Parathyroid adenoma (tissue), 2 donors: Measurements from ENCODE around the gene INAFM2.

ENCODE experiments used
- H2AFZ ChIP-seq: fragments of 300-600 bp; sonication (generic); one replicate; pipeline ENCODE4 v1.7.0; 2017; ENCODE audit warnings: antibody characterized with exemption, mild to moderate bottlenecking
- H3K27ac ChIP-seq: fragments of 300-600 bp; sonication (generic); one replicate; pipeline ENCODE4 v1.7.0; 2017
- H3K27me3 ChIP-seq: fragments of 300-600 bp; sonication (generic); one replicate; pipeline ENCODE4 v1.7.0; 2017; ENCODE audit warnings: low read length; ENCODE audit not compliant: control insufficient read depth, insufficient read depth
- H3K36me3 ChIP-seq: fragments of 300-600 bp; sonication (generic); one replicate; pipeline ENCODE4 v1.7.0; 2017; ENCODE audit warnings: low read length; ENCODE audit not compliant: control insufficient read depth, insufficient read depth
- H3K4me1 ChIP-seq: fragments of 300-600 bp; sonication (generic); one replicate; pipeline ENCODE4 v1.7.0; 2017; ENCODE audit warnings: control low read depth
- H3K4me2 ChIP-seq: fragments of 300-600 bp; sonication (generic); one replicate; pipeline ENCODE4 v1.7.0; 2017; ENCODE audit warnings: low read length
- H3K4me3 ChIP-seq: fragments of 300-600 bp; sonication (generic); one replicate; pipeline ENCODE4 v1.7.0; 2017; ENCODE audit warnings: low read depth, low read length
- H3K79me2 ChIP-seq: fragments of 300-600 bp; sonication (generic); one replicate; pipeline ENCODE4 v1.7.0; 2017; ENCODE audit warnings: control low read depth
- H3K9ac ChIP-seq: fragments of 300-600 bp; sonication (generic); one replicate; pipeline ENCODE4 v1.7.0; 2017; ENCODE audit warnings: mild to moderate bottlenecking
- H3K9me3 ChIP-seq: fragments of 300-600 bp; sonication (generic); one replicate; pipeline ENCODE4 v1.7.0; 2017; ENCODE audit warnings: low read length; ENCODE audit not compliant: control insufficient read depth
- CTCF ChIP-seq: fragments of 300-600 bp; sonication (generic); IDR thresholded peaks from one replicate; pipeline ENCODE4 v1.7.0; 2017; ENCODE audit warnings: antibody characterized with exemption, mild to moderate bottlenecking
- donor health status: primary hyperparathyroidism.

INAFM2 gene

GRCh38 chr15:40286061-40286532 is 37.4 kb upstream of the INAFM2 start:
- Histone ChIP-seq H3K4me1 (peaks cover 2% of the 10 kb centered on the region), H3K9me3 (no peaks in the 10 kb centered on the region), H3K27me3 (no peaks in the 10 kb centered on the region), H3K4me2 (no peak overlapping the region), H3K27ac (no peak overlapping the region), H3K79me2 (no peaks in the 10 kb centered on the region), H3K9ac (no peak overlapping the region), H3K36me3 (no peaks in the 10 kb centered on the region), H3K4me3 (no peak overlapping the region), H2AFZ (no peak overlapping the region)
- no peak for TF ChIP-seq CTCF

GRCh38 chr15:40286794-40287193 is 36.7 kb upstream of the INAFM2 start:
- H3K4me1 ChIP-seq = peaks cover 2% of the 10 kb centered on the region
- H3K27ac ChIP-seq = no peak overlapping the region
- H3K79me2 ChIP-seq = no peaks in the 10 kb centered on the region
- H3K27me3 ChIP-seq = no peaks in the 10 kb centered on the region
- no peak overlapping the region for H3K9ac ChIP-seq
- H3K36me3 ChIP-seq = no peaks in the 10 kb centered on the region
- H3K4me3 ChIP-seq = no peak overlapping the region
- H3K9me3 ChIP-seq = no peaks in the 10 kb centered on the region
- H2AFZ ChIP-seq = no peak overlapping the region
- TF ChIP-seq CTCF = no peak
- no peak overlapping the region for H3K4me2 ChIP-seq

DNA sequence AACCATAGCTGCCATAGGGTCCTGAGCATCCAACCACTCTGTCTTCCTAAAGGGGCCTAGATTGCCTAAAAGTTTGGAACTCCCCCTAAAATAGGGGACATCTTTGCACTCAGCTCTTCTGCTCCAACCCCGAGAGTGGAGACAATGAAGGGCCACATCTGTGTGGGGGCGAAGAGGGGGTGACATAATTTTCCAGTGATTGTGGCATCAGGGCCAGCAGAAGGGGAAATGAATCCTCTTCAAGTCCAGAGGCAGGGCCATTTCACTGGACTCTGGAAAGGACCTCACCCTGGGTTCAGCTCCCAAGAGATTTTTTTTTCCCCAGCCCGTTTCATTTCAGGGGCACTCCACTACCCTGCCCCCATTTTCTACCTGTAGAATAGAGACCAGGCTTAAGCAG is 36.0 kb upstream of the INAFM2 start:
- no peak overlapping the region for H2AFZ ChIP-seq
- no peaks in the 10 kb centered on the region for H3K36me3 ChIP-seq
- H3K4me3 ChIP-seq = no peak overlapping the region
- TF ChIP-seq CTCF = no peak
- H3K27me3 ChIP-seq = no peaks in the 10 kb centered on the region
- H3K4me1 ChIP-seq = peaks cover 2% of the 10 kb centered on the region
- H3K9ac ChIP-seq = no peak overlapping the region
- no peak overlapping the region for H3K4me2 ChIP-seq
- H3K27ac ChIP-seq = no peak overlapping the region
- no peaks in the 10 kb centered on the region for H3K79me2 ChIP-seq
- no peaks in the 10 kb centered on the region for H3K9me3 ChIP-seq

DNA sequence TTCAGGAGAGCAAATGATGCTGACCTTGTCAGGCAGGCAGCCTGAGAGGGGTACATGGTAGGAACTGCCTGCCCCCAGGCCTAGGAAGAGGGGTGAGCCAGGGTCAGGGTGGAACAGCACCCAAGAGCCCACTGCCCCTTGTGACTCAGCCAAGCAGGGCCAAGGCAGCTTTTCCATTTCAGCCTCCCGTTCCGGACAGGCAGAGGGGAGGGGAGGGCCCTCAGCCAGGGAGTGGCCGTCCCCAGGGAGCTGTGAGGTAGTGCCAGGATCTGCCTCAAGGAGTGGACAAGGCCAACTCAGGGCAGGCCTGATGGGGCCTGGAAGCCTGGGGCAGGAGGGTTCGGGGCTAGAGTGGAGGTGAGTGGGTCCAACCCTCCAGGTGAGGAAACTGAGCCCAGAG is 35.5 kb upstream of the INAFM2 start:
- Histone ChIP-seq H3K27ac (no peak overlapping the region), H3K36me3 (no peaks in the 10 kb centered on the region), H3K27me3 (no peaks in the 10 kb centered on the region), H3K9ac (no peak overlapping the region), H3K4me1 (peaks cover under 1% of the 10 kb centered on the region), H3K9me3 (no peaks in the 10 kb centered on the region), H2AFZ (no peak overlapping the region), H3K4me2 (no peak overlapping the region), H3K79me2 (no peaks in the 10 kb centered on the region), H3K4me3 (no peak overlapping the region)
- no peak for TF ChIP-seq CTCF

GRCh38 chr15:40289140-40289775 is 34.2 kb upstream of the INAFM2 start:
- Histone ChIP-seq H3K27me3 (no peaks in the 10 kb centered on the region), H3K4me2 (no peak overlapping the region), H3K9me3 (no peaks in the 10 kb centered on the region), H3K27ac (no peak overlapping the region), H3K36me3 (no peaks in the 10 kb centered on the region), H3K79me2 (no peaks in the 10 kb centered on the region), H3K4me3 (no peak overlapping the region), H3K4me1 (no peaks in the 10 kb centered on the region), H3K9ac (no peak overlapping the region), H2AFZ (no peak overlapping the region)
- TF ChIP-seq CTCF = no peak
